HEK293 (cell line): Measurements from ENCODE around the gene COL19A1.
A peak's percentile ranks its signal among the peaks of the same experiment; 100 is the strongest.

Source experiments
- SP2 ChIP-seq: fragments of 450-650 bp; formaldehyde crosslinking; IDR thresholded peaks from 2 replicates; pipeline ENCODE4 v1.5.1; 2016; ENCODE audit warnings: missing biosample characterization, missing genetic modification characterization
- TCF7L2 ChIP-seq: IDR thresholded peaks from 2 replicates; pipeline ENCODE4 v1.6.1; 2011; ENCODE audit warnings: low read depth, mild to moderate bottlenecking, inconsistent platforms, low read length, moderate library complexity, borderline replicate concordance
- ZBTB20 ChIP-seq: fragments of 450-650 bp; formaldehyde crosslinking; IDR thresholded peaks from 2 replicates; pipeline ENCODE4 v1.5.1; 2016; ENCODE audit warnings: missing biosample characterization, missing genetic modification characterization
- ZFP3 ChIP-seq: fragments of 450-650 bp; formaldehyde crosslinking; IDR thresholded peaks from 2 replicates; pipeline ENCODE4 v1.5.1; 2016; ENCODE audit warnings: low read depth, missing biosample characterization, missing genetic modification characterization
- ZNF114 ChIP-seq: fragments of 450-650 bp; formaldehyde crosslinking; IDR thresholded peaks from 2 replicates; pipeline ENCODE4 v1.5.0; 2017; ENCODE audit warnings: missing biosample characterization, missing genetic modification characterization
- ZNF274 ChIP-seq, 2 experiments: fragments of 200-500 bp in 1 of 2; fragments of 450-650 bp in 1 of 2; sonication (Bioruptor generic) in 1 of 2; formaldehyde crosslinking in 1 of 2; IDR thresholded peaks; 2 replicates each; pipeline versions ENCODE4 v1.5.1 to v1.6.1; 2014 to 2016; ENCODE audit warnings: borderline replicate concordance in 1 of 2, inconsistent platforms in 1 of 2, low read length in 1 of 2, missing biosample characterization in 1 of 2, missing genetic modification characterization in 1 of 2
- ZNF501 ChIP-seq: fragments of 450-650 bp; formaldehyde crosslinking; IDR thresholded peaks from 2 replicates; pipeline ENCODE4 v1.5.1; 2016; ENCODE audit warnings: missing biosample characterization, missing genetic modification characterization
- ZNF837 ChIP-seq: fragments of 450-650 bp; formaldehyde crosslinking; IDR thresholded peaks from 2 replicates; pipeline ENCODE4 v1.5.1; 2016; ENCODE audit warnings: missing biosample characterization, missing genetic modification characterization
- TF ChIP-seq, protein P1 (sequence below): fragments of 450-650 bp; formaldehyde crosslinking; IDR thresholded peaks from 2 replicates; pipeline ENCODE4 v1.5.1; 2016; ENCODE audit warnings: missing biosample characterization, missing genetic modification characterization
- TF ChIP-seq, protein P2 (sequence below): fragments of 450-650 bp; formaldehyde crosslinking; IDR thresholded peaks from 2 replicates; pipeline ENCODE4 v1.5.1; 2016; ENCODE audit warnings: missing biosample characterization, missing genetic modification characterization
- TF ChIP-seq, protein P3 (sequence below): fragments of 450-650 bp; formaldehyde crosslinking; IDR thresholded peaks from 2 replicates; pipeline ENCODE4 v1.5.1; 2016; ENCODE audit warnings: missing biosample characterization, missing genetic modification characterization

DNA sequence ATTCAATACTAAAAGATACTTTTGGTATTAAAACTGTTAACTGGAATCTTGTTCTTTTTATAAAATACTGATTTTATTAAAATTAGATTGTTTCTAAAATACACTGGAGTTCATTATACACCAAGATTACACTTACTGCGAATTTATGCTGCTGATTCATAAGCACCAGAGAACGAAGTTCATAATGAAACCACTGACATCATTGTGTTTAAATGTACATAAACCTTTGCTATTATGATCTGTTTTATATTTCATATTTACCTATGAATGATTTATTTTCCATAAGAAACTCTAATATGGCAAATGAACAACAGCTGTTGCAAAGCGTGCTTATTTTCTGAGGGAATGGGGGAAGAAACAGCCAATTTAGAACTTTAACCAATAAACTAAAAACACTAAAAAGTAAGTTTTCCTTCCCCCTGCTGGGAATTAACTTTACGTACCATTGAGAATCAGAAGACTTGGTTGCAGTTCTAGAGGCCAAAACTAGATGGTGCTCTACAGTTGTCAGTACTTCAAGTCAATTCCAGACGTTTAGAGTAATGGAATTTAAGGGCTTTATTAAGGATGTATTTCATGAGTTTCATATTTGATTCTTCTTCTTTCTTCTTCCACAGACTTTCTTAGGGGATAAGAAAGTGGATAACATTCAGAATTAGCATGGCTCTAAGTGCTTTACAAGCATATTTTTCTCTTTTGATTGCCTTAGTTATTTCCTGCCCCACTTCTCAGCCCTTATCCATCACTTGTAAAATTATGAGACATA lies 30.8 kb upstream of the COL19A1 start:
- TF ChIP-seq ZNF274 (IDR thresholded peaks at IDR 0.05; ENCODE audit: low read length) (no peak), ZNF274 (tag by site-specific recombination; IDR thresholded peaks at IDR 0.05; ENCODE audit: borderline replicate concordance) (no peak), ZFP3 (tag by site-specific recombination) (no peak), ZNF114 (no peak), SP2 (tag by site-specific recombination) (no peak), ZBTB20 (tag by site-specific recombination) (no peak), TCF7L2 (no peak), ZNF501 (no peak), ZNF837 (tag by site-specific recombination) (no peak)
- TF ChIP-seq, protein P1, sequence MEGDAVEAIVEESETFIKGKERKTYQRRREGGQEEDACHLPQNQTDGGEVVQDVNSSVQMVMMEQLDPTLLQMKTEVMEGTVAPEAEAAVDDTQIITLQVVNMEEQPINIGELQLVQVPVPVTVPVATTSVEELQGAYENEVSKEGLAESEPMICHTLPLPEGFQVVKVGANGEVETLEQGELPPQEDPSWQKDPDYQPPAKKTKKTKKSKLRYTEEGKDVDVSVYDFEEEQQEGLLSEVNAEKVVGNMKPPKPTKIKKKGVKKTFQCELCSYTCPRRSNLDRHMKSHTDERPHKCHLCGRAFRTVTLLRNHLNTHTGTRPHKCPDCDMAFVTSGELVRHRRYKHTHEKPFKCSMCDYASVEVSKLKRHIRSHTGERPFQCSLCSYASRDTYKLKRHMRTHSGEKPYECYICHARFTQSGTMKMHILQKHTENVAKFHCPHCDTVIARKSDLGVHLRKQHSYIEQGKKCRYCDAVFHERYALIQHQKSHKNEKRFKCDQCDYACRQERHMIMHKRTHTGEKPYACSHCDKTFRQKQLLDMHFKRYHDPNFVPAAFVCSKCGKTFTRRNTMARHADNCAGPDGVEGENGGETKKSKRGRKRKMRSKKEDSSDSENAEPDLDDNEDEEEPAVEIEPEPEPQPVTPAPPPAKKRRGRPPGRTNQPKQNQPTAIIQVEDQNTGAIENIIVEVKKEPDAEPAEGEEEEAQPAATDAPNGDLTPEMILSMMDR (tag by site-specific recombination): peak; percentile 46; the same call in 1 of the 2 replicates
- TF ChIP-seq, protein P2, sequence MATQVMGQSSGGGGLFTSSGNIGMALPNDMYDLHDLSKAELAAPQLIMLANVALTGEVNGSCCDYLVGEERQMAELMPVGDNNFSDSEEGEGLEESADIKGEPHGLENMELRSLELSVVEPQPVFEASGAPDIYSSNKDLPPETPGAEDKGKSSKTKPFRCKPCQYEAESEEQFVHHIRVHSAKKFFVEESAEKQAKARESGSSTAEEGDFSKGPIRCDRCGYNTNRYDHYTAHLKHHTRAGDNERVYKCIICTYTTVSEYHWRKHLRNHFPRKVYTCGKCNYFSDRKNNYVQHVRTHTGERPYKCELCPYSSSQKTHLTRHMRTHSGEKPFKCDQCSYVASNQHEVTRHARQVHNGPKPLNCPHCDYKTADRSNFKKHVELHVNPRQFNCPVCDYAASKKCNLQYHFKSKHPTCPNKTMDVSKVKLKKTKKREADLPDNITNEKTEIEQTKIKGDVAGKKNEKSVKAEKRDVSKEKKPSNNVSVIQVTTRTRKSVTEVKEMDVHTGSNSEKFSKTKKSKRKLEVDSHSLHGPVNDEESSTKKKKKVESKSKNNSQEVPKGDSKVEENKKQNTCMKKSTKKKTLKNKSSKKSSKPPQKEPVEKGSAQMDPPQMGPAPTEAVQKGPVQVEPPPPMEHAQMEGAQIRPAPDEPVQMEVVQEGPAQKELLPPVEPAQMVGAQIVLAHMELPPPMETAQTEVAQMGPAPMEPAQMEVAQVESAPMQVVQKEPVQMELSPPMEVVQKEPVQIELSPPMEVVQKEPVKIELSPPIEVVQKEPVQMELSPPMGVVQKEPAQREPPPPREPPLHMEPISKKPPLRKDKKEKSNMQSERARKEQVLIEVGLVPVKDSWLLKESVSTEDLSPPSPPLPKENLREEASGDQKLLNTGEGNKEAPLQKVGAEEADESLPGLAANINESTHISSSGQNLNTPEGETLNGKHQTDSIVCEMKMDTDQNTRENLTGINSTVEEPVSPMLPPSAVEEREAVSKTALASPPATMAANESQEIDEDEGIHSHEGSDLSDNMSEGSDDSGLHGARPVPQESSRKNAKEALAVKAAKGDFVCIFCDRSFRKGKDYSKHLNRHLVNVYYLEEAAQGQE (tag by site-specific recombination): no peak
- TF ChIP-seq, protein P3, sequence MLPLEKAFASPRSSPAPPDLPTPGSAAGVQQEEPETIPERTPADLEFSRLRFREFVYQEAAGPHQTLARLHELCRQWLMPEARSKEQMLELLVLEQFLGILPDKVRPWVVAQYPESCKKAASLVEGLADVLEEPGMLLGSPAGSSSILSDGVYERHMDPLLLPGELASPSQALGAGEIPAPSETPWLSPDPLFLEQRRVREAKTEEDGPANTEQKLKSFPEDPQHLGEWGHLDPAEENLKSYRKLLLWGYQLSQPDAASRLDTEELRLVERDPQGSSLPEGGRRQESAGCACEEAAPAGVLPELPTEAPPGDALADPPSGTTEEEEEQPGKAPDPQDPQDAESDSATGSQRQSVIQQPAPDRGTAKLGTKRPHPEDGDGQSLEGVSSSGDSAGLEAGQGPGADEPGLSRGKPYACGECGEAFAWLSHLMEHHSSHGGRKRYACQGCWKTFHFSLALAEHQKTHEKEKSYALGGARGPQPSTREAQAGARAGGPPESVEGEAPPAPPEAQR: no peak
